H1 (cell line): ENCODE results near the gene BNIP1. TPM values are rescaled to one million over a fixed set of nuclear protein-coding genes. Genes with fewer than 3 reads are reported as not detected.

ENCODE experiments used
- CBX5 ChIP-seq: fragments of 300-800, 300-1000 bp; sonication (generic); IDR thresholded peaks from 2 replicates; pipeline ENCODE4 v1.7.1; 2016; ENCODE audit warnings: antibody characterized with exemption, low read length, low read depth
- EZH2 ChIP-seq: fragments of 200-600 bp; sonication (generic); IDR thresholded peaks from 2 replicates; pipeline ENCODE4 v1.7.1; 2012; ENCODE audit warnings: low read depth, mild to moderate bottlenecking, moderate library complexity, low read length, inconsistent platforms; ENCODE audit not compliant: severe bottlenecking
- GABPA ChIP-seq: IDR thresholded peaks from 2 replicates; pipeline ENCODE4 v1.6.1; 2011; ENCODE audit warnings: mild to moderate bottlenecking, low read length, moderate library complexity, borderline replicate concordance; ENCODE audit not compliant: insufficient read depth
- POLR2AphosphoS5 ChIP-seq: IDR thresholded peaks from 2 replicates; pipeline ENCODE4 v1.6.1; 2011; ENCODE audit warnings: low read depth, low read length
- RFX5 ChIP-seq: IDR thresholded peaks from 2 replicates; pipeline ENCODE4 v1.6.1; 2011; ENCODE audit warnings: low read depth, low read length, improper control_type of control experiment, borderline replicate concordance
- TEAD4 ChIP-seq: IDR thresholded peaks from 2 replicates; pipeline ENCODE4 v1.6.1; 2012; ENCODE audit warnings: low read depth, low read length, inconsistent platforms, mixed read lengths
- USF2 ChIP-seq: IDR thresholded peaks from 2 replicates; pipeline ENCODE4 v1.6.1; 2011; ENCODE audit warnings: low read length, improper control_type of control experiment
- YY1 ChIP-seq: IDR thresholded peaks from 2 replicates; pipeline ENCODE4 v1.6.1; 2011; ENCODE audit warnings: low read depth, mild to moderate bottlenecking, low read length
- polyA plus RNA-seq, 7 experiments: library from polyadenylated mRNA; depleted of rRNA in 3 of 7; stranded (reverse) in 5 of 7; unstranded in 2 of 7; fragments of >200 nt in 5 of 7; fragments of 200-250 nt in 2 of 7; gene quantifications; 1 replicate in 5 of 7; 2 replicates in 1 of 7; 4 replicates in 1 of 7; pipeline versions ENCODE4 v1.2.1 to v1.2.3, GENCODE V29; 2011 to 2013; ENCODE audit warnings: missing spikeins in 2 of 7, mixed read lengths in 2 of 7
- total RNA-seq: library from RNA; stranded (reverse); fragmentation: NEBNext Ultra II Directional; extraction: Animal tissue kit (Norgen Biotek cat#: 25700); gene quantifications from 2 replicates; pipeline ENCODE4 v1.2.1, GENCODE V29; 2021
- TF ChIP-seq, protein P1 (sequence below): fragments of 300-600 bp; sonication (generic); IDR thresholded peaks from 2 replicates; pipeline ENCODE4 v1.7.1; 2012; ENCODE audit warnings: low read length, moderate library complexity, mild to moderate bottlenecking, inconsistent platforms; ENCODE audit not compliant: insufficient replicate concordance

Gene BNIP1
- total and polyA plus RNA-seq, 2 of the 8 experiments (the other 6 are each of a cell fraction or from before 2014, with no cell fraction given), result 13.5 to 14.7 TPM

GRCh38 chr5:173143567-173143966, 764 bp upstream of the BNIP1 start (continued):
- TF ChIP-seq, protein P1, sequence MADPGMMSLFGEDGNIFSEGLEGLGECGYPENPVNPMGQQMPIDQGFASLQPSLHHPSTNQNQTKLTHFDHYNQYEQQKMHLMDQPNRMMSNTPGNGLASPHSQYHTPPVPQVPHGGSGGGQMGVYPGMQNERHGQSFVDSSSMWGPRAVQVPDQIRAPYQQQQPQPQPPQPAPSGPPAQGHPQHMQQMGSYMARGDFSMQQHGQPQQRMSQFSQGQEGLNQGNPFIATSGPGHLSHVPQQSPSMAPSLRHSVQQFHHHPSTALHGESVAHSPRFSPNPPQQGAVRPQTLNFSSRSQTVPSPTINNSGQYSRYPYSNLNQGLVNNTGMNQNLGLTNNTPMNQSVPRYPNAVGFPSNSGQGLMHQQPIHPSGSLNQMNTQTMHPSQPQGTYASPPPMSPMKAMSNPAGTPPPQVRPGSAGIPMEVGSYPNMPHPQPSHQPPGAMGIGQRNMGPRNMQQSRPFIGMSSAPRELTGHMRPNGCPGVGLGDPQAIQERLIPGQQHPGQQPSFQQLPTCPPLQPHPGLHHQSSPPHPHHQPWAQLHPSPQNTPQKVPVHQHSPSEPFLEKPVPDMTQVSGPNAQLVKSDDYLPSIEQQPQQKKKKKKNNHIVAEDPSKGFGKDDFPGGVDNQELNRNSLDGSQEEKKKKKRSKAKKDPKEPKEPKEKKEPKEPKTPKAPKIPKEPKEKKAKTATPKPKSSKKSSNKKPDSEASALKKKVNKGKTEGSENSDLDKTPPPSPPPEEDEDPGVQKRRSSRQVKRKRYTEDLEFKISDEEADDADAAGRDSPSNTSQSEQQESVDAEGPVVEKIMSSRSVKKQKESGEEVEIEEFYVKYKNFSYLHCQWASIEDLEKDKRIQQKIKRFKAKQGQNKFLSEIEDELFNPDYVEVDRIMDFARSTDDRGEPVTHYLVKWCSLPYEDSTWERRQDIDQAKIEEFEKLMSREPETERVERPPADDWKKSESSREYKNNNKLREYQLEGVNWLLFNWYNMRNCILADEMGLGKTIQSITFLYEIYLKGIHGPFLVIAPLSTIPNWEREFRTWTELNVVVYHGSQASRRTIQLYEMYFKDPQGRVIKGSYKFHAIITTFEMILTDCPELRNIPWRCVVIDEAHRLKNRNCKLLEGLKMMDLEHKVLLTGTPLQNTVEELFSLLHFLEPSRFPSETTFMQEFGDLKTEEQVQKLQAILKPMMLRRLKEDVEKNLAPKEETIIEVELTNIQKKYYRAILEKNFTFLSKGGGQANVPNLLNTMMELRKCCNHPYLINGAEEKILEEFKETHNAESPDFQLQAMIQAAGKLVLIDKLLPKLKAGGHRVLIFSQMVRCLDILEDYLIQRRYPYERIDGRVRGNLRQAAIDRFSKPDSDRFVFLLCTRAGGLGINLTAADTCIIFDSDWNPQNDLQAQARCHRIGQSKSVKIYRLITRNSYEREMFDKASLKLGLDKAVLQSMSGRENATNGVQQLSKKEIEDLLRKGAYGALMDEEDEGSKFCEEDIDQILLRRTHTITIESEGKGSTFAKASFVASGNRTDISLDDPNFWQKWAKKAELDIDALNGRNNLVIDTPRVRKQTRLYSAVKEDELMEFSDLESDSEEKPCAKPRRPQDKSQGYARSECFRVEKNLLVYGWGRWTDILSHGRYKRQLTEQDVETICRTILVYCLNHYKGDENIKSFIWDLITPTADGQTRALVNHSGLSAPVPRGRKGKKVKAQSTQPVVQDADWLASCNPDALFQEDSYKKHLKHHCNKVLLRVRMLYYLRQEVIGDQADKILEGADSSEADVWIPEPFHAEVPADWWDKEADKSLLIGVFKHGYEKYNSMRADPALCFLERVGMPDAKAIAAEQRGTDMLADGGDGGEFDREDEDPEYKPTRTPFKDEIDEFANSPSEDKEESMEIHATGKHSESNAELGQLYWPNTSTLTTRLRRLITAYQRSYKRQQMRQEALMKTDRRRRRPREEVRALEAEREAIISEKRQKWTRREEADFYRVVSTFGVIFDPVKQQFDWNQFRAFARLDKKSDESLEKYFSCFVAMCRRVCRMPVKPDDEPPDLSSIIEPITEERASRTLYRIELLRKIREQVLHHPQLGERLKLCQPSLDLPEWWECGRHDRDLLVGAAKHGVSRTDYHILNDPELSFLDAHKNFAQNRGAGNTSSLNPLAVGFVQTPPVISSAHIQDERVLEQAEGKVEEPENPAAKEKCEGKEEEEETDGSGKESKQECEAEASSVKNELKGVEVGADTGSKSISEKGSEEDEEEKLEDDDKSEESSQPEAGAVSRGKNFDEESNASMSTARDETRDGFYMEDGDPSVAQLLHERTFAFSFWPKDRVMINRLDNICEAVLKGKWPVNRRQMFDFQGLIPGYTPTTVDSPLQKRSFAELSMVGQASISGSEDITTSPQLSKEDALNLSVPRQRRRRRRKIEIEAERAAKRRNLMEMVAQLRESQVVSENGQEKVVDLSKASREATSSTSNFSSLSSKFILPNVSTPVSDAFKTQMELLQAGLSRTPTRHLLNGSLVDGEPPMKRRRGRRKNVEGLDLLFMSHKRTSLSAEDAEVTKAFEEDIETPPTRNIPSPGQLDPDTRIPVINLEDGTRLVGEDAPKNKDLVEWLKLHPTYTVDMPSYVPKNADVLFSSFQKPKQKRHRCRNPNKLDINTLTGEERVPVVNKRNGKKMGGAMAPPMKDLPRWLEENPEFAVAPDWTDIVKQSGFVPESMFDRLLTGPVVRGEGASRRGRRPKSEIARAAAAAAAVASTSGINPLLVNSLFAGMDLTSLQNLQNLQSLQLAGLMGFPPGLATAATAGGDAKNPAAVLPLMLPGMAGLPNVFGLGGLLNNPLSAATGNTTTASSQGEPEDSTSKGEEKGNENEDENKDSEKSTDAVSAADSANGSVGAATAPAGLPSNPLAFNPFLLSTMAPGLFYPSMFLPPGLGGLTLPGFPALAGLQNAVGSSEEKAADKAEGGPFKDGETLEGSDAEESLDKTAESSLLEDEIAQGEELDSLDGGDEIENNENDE, result no peak
- no peak for TF ChIP-seq RFX5
- no peak for TF ChIP-seq TEAD4
- TF ChIP-seq GABPA, result no peak
- TF ChIP-seq CBX5, result no peak
- TF ChIP-seq USF2, result no peak
- no peak for TF ChIP-seq EZH2
- TF ChIP-seq POLR2AphosphoS5, result no peak
- TF ChIP-seq YY1, result no peak
